Measurements from ENCODE around the gene IFT43.

Gene IFT43

DNA sequence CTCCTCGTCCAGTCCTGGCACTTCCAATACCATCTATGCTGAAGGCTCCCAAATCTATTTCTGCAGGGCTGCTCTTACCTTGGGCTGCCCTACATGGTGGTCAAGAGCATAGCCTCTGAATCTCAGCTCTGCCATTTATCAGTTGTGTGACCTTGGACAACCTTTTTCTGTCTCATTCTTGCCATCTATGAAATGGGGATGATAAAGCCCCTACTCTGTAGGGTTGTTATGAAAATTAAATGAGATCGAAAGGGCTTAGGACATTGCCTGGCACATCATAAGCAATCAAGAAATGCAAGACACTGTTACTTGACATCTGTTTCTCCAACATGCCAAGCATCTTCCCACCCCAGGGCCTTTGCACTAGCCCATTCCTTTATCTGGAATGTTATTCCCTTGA, 120.6 kb downstream of the IFT43 start:
- TF ChIP-seq, protein P1, sequence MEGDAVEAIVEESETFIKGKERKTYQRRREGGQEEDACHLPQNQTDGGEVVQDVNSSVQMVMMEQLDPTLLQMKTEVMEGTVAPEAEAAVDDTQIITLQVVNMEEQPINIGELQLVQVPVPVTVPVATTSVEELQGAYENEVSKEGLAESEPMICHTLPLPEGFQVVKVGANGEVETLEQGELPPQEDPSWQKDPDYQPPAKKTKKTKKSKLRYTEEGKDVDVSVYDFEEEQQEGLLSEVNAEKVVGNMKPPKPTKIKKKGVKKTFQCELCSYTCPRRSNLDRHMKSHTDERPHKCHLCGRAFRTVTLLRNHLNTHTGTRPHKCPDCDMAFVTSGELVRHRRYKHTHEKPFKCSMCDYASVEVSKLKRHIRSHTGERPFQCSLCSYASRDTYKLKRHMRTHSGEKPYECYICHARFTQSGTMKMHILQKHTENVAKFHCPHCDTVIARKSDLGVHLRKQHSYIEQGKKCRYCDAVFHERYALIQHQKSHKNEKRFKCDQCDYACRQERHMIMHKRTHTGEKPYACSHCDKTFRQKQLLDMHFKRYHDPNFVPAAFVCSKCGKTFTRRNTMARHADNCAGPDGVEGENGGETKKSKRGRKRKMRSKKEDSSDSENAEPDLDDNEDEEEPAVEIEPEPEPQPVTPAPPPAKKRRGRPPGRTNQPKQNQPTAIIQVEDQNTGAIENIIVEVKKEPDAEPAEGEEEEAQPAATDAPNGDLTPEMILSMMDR (IDR thresholded peaks at IDR 0.05; ENCODE audit: low read depth, low read length): no peak
- DNase-seq (ENCODE audit: extremely low read depth, low read depth): no peak

DNA sequence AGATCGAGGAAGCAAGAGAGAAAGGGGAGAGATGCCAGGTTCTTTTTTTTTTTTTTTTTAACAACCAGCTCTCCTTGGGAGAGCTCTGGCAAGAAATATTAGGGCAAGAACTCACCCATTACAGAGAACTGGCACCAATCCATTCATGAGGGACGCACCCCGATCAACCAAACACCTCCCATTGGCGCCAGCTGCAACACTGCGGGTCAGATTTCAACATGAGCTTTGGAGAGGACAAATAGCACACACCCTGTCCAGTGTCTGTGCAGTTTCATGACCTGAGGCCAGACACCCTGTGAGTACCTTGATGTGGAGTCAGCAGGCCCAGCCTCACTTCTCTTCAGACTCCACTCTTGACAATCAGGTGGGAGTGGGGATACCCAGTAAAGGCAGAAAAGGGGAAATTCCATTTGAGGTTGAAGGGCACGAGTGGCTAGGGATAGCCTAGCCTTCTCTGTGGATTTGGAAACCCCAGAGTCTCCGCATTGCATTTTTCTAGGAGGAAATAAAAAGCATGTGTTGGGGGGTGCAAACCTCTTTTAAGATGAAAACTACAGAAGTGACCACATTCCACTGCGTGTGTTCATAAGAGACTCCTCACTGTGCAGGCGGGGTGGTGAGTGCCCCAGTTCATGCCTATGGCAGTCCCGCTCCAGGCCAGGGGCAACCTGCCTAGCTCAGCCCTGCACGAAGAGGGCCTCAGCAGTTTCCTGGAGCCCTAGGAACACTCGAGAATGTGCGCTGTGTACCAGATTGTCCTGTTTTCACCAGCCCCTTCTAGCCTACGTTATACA, 123.7 kb downstream of the IFT43 start:
- TF ChIP-seq, protein P1 (IDR thresholded peaks at IDR 0.05; ENCODE audit: low read depth, low read length): no peak
- DNase-seq (ENCODE audit: extremely low read depth, low read depth): peak; percentile 43

DNA sequence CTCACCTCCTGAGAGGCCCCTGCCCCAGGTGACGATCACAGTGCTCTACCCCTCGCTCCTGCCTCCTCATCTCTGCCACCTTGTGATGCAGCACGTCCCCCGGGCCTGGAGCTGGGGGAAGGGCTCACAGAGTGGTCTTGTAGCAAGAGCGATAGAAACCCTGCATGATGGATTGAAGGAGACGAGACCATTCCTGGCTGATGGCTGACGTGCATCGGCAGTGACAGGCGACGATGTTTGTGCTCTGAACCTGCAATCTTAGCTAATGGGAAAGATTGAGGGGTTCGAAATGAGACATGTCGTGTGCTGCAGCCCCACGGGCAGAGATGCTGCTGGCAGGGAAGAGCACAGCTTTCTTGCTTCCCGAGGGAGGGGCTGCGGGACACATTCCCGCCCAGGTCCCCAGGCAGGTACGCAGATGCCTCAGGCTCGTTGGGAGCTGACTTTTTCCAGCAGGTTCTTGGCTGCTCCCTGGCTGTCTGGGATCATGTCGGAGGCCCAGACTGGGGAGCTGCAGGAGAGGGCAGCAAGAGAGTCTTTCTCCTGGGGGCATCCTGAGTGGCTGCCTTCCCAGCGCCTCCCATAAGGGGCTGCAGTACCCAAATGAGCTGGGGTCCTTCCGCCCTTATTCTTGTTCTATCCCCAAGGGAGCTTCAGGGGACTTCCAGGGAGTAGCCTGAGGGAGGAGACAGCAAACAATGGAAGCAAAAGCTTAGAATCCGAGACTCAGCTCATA, 127.5 kb downstream of the IFT43 start:
- no peak for DNase-seq (ENCODE audit: extremely low read depth, low read depth)
- TF ChIP-seq, protein P1 (IDR thresholded peaks at IDR 0.05; ENCODE audit: low read depth, low read length): no peak

DNA sequence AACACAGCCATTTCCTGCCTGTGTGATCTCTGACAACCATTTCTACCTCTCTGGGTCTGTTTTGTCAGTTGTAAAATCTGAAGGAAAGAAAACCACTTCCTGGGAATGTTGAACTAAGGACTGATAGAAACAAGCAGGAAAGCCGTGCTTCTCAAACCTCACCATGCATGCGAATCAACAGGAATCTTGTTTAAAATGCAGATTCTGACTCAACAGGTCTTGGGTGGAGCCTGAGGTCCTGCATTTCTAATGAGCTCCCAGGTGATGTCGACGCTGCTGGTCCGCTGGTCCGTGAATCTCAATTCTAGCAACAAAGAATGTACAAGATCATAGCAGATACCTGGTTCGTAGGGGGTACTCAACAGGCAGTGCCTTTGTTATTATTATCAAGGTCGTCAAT, 128.1 kb downstream of the IFT43 start:
- TF ChIP-seq, protein P1 (IDR thresholded peaks at IDR 0.05; ENCODE audit: low read depth, low read length): no peak
- no peak for DNase-seq (ENCODE audit: extremely low read depth, low read depth)

DNA sequence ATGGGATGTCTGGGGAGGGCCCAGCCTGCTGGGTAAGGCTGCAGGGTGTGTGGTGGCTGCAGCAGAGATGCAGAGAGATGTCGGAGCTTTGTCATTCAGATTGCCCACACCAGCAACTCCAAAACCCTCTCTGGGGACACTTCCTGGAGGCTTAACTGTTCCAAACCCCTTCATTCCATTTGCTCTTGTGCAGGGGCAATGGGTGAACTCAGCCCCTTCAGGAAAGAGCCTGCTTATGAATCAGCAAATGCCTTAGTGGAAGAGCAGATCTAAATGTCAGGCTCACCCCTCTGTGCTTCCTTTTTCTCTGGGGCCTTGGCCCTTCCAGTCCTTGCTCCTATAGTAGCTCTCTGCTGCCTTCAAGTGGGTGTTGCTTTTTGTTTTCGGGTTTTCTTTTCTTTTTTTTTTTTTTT, 129.5 kb downstream of the IFT43 start:
- TF ChIP-seq, protein P1 (IDR thresholded peaks at IDR 0.05; ENCODE audit: low read depth, low read length): peak; percentile 16
- DNase-seq (ENCODE audit: extremely low read depth, low read depth): no peak

DNA sequence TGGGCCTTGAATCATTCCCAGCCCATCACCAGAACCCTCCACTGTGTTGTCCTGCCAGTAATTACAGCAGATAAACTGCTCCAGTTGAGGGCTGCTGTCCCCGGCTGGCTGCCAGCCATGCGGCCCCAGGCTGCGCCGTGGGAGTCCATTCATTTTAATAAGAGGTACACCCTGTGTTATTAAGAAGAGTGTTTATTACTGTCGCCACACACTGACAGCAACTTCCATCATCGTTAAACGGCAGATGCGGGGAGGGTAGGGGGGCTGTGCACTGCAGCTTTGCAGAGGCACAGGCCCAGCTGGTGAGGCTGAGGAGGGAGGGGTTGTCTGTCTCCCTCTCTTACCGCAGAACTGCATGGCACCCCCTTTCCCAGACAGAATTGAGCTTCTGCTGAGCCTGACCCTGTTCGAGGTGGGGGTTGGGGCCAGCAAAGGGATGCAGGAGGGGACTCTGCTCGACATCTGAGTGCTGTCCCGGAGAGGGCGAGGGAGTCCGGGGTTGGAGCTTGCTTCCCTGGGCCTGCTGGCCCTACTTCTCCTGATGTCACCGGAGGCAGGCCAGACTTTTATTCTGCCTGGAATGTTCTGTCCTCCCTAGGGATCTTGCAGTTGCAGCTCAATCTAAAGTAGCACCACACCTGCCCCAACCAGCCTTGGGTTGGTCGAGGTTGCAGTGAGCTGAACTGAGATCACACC, 132.4 kb downstream of the IFT43 start:
- TF ChIP-seq, protein P1 (IDR thresholded peaks at IDR 0.05; ENCODE audit: low read depth, low read length): no peak
- no peak for DNase-seq (ENCODE audit: extremely low read depth, low read depth)

DNA sequence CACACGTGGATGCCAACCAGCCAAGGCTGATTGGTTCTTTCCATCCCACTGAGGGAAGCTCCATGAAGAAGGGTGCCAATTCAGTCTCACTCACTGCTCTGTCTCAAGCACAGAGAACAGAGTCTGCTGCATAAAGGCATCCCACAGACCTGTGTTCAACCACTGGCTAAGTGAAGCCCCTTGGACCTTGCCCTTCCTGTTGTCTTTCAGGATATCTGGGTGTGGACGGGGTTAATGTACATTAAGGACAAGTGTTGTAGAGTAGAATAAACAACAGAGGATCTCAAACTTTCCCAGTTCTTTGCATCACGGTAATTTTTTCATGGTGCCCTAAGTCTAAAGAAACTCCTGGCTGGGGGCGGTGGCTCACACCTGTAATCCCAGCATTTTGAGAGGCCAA, 133.0 kb downstream of the IFT43 start:
- DNase-seq (ENCODE audit: extremely low read depth, low read depth): no peak
- TF ChIP-seq, protein P1 (IDR thresholded peaks at IDR 0.05; ENCODE audit: low read depth, low read length): no peak
